Measurements from ENCODE around the gene COX4I1. TPM values are rescaled to one million over a fixed set of nuclear protein-coding genes. Genes with fewer than 3 reads are reported as not detected.

Gene COX4I1
- total and polyA plus RNA-seq, 10 of the 15 experiments (the other 5 are each of a cell fraction or from before 2014, with no cell fraction given): 480 to 1,889 (median 872) TPM

- Histone ChIP-seq H3K36me3 (ENCODE audit: control insufficient read depth in 2 of 2, insufficient read depth in 2 of 2, low read length in 1 of 2) (no peaks in the 10 kb centered on the region), H3K9me3 (replicated peaks; ENCODE audit: control insufficient read depth, insufficient read depth, low read length) (no peaks in the 10 kb centered on the region), H3K4me1 (ENCODE audit: control insufficient read depth, insufficient read depth, low read length) (peaks cover 68% of the 10 kb centered on the region), H3K4me2 (ENCODE audit: control insufficient read depth, insufficient read depth) (peak overlapping the region; percentile 93; the same call in 1 of the 2 replicates), H3K4me3 (no peak overlapping the region), H2AFZ (ENCODE audit: control insufficient read depth, low read depth, low read length) (no peak overlapping the region), H4K20me1 (ENCODE audit: control insufficient read depth, insufficient read depth) (peaks cover 3% of the 10 kb centered on the region; the same call in 1 of the 2 replicates), H3K9ac (ENCODE audit: control insufficient read depth, insufficient read depth, low read length) (no peak overlapping the region), H3K79me2 (ENCODE audit: control insufficient read depth, insufficient read depth, low read length) (no peaks in the 10 kb centered on the region), H3K27ac (ENCODE audit: control insufficient read depth, insufficient read depth) (no peak overlapping the region), H3K27me3 (replicated peaks in 1 of 2; ENCODE audit: control insufficient read depth in 2 of 2, insufficient read depth in 2 of 2, low read length in 1 of 2) (no peaks in the 10 kb centered on the region; a peak in 1 of 4 replicates)
- in situ Hi-C loops (cut with MboI) (no loop called here), intact Hi-C loops (cut with micrococcal nuclease; ENCODE audit: unreplicated experiment) (no loop called here)
- ChIA-PET RAD21 (ENCODE audit: unreplicated experiment) (no interaction called here), SMC1A (ENCODE audit: uncharacterized antibody, unreplicated experiment) (no interaction called here), POLR2A (no interaction called here), CTCF (no interaction called here)
- ATAC-seq (no peak), DNase-seq (ENCODE audit: low read depth, low spot score) (no peak), FAIRE-seq (no peak)
- no peak for TF ChIP-seq E4F1 (IDR thresholded peaks at IDR 0.05; ENCODE audit: borderline replicate concordance, partially characterized antibody)
- peak; percentile 24; the same call in 1 of the 2 replicates for TF ChIP-seq EED (IDR thresholded peaks at IDR 0.05; ENCODE audit: low read depth)
- BruUV-seq (replicated peaks): no TSS peak
- WGBS (ENCODE audit: insufficient coverage, insufficient replicate concordance, low lambda C conversion rate, missing lambda C conversion rate): 19% methylated on average over 15 of the region's 15 CpGs
Measured at GRCh38 chr16:85751698-85752501, 47.6 kb upstream of the COX4I1 start.

Data from GM12878 (cell line).